Fibroblast of skin of left biceps (primary cell): ENCODE data around the gene PRKG1.

Experiments used
- DNase-seq, 2 experiments: peaks; one replicate each; pipeline ENCODE4 v3.0.0-alpha.2; 2013; ENCODE audit warnings: low read depth in 2 of 2

Gene PRKG1

GRCh38 chr10:51696251-51696650, 622.0 kb downstream of the PRKG1 start:
- DNase-seq, result no peak

DNA sequence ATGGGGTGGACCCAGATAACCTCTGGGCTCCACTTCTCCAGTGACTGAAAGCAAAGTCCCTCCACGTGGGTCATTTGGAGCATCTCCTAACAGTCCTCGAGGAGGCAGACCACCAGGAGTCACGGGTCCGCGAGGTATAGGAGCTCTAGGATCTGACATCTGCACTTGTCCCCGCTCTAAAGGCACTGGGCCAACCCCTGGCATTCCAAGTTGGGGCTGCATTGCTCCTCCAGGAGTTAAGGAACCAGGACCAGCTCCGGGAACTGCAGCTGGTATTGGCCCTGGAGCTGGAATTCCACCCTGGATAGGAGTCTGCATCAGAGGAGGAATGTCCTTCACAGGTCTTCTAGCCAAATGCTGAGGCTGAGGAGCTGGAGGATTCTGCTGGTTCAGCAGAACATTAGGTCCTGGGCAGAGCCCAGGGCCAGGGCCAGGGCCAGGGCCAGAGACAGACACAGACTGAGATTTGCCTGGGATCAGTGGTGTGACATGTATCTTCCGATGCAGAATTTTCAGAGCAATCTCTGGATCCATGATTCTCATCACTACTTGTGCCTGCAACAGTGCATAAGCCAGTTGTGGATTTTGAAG, 624.3 kb downstream of the PRKG1 start:
- DNase-seq, result no peak

DNA sequence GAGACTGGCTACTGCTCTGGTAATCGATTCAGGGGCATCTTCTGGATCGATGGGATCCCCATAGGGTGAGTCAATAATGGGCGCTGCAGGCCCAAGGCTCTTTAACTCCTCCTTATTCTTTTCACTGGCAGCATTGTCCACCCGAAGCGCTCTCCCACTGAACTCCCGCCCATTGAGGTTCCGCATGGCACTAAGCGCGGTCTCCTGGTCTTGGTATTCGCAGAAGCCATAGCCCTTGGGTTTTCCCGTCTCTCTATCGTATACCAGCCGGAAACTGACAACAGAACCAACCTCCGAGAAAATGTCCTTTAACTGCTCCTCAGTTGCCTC, 624.8 kb downstream of the PRKG1 start:
- no peak for DNase-seq

DNA sequence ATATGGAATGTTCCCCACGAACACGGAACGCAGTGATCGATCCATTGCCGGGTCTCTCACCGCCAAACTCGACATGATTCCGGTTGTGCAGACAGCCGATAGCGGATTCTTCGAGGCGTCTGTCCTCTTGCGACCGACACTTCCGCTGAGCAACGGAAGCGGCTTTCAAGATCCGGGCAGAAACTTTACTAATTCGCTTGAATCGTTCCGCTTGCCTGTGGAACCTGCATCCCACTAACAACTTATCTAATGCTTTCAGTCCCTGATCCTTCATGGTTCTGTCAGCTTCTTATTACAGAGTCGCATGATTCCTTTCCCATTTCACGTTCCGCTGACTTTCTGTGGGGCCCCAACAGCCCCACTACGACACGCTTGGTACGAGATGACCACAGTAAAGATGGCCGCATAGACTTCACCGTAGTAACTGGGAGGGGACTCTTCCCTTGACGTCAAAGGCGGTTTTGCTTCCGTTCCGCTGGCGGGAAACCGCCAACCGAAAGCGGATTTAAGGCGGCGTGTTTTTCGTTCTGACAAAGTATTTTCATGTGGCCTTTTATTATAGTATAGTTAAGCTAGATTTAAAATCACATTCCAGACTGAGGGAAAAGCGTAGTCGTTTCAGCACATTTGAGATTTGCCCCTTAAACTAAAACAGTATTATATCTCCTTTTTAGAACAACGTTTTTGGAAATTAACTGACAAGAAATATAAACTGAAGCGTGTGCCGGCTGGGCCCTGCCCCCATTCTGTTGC, 625.4 kb downstream of the PRKG1 start, which contains the start of gene CSTF2T:
CSTF2T (minus strand) TSS at position 121 of the 753 bp plus-strand sequence; CDS start at position 75, 46 bp downstream.
- DNase-seq, result peak; percentile 86 to 88

- DNase-seq, result no peak
These were observed 626.0 kb downstream of the PRKG1 start for GRCh38 chr10:51700228-51700817.

DNA sequence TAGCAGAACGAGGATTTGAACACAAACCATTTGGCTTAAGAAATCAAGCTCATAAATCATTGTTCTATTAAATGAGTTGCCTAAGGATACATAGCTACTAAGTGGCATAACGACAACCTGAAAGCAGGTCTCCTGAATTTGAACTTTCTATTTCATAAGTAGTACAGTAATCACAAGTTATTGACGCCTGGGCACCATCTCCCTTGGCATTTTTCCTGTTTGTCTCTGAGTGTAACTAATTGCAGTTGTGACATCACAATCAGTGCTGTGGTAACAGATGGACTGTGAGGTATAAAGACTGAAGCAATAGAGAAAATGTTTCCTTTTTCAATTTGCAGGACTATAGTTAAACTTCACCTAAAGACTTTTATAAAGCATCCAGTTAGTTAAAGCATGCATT, 631.5 kb downstream of the PRKG1 start:
- no peak for DNase-seq

- DNase-seq, result peak; percentile 54
These were observed 631.9 kb downstream of the PRKG1 start for GRCh38 chr10:51706225-51706624.

- no peak for DNase-seq
These were observed 633.1 kb downstream of the PRKG1 start for GRCh38 chr10:51707392-51707791.

GRCh38 chr10:51707821-51708424, 633.6 kb downstream of the PRKG1 start:
- no peak for DNase-seq

- DNase-seq, result no peak
These were observed 634.3 kb downstream of the PRKG1 start for GRCh38 chr10:51708609-51709008.

GRCh38 chr10:51709324-51709972, 635.2 kb downstream of the PRKG1 start:
- DNase-seq, result no peak

- no peak for DNase-seq
These were observed 637.2 kb downstream of the PRKG1 start for GRCh38 chr10:51711519-51711891.

DNA sequence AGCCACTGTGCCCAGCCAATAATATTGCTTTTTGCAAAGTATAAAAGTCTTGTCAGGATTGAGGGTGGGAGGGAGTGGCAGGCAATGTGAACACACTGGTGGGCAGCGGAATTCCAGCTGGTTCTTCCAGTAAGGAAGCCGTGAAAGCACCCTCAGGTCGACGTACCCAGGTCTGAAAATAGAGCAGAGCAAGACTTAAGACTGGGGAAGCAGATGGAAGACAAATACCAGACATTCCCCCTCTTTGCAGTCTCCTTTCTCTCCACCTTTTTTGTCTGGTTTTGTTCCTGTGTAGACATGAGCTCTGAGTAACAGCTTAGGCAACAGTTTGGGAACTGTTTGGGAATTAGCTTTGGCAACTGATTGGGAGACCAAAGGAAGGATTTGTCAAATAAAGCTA, 642.7 kb downstream of the PRKG1 start:
- no peak for DNase-seq

DNA sequence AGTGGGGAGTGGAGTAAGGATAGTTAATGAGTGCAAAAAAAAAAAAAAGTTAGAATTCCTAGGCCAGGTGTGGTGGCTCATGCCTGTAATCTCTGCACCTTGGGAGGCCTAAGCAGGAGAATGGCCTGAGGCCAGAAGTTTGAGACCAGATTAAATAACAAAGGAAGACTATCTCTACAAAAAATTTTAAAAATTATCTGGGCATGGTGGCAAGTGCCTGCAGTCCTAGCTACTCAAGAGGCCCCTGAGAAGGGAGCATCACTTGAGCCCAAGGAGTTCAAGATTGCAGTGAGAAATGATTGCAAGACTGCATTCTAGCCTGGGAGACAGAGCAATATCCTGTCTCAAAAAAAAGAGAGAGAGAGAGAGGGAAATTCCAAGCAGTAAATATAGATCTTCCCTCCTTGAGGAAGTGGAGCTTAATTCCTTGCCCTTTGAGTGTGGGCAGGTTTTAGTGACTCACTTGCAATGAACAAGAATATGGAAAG, 644.6 kb downstream of the PRKG1 start:
- DNase-seq, result peak in 1 of 2 experiments; percentile 40

- no peak for DNase-seq
These were observed 649.8 kb downstream of the PRKG1 start for GRCh38 chr10:51724038-51724437.

- no peak for DNase-seq
These were observed 655.7 kb downstream of the PRKG1 start for GRCh38 chr10:51729822-51730555.

DNA sequence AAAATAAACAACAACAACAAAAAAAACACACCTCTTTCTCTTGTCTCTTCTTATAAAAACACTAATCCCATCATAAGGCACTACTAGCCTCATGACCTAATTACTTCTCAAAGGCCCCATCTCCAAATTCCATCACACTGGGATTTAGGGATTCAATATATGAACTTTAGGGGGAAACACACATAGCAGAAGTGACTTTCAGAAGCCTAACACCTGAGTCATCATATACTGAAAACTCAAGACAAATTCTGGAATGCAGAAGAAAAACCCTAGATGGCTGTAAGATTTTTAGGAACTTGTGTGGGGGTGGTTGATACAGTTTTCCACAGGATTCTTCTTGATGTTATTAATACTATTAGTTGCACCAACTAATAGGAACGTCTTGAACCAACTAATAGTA, 658.8 kb downstream of the PRKG1 start:
- DNase-seq, result peak; percentile 54 to 62

DNA sequence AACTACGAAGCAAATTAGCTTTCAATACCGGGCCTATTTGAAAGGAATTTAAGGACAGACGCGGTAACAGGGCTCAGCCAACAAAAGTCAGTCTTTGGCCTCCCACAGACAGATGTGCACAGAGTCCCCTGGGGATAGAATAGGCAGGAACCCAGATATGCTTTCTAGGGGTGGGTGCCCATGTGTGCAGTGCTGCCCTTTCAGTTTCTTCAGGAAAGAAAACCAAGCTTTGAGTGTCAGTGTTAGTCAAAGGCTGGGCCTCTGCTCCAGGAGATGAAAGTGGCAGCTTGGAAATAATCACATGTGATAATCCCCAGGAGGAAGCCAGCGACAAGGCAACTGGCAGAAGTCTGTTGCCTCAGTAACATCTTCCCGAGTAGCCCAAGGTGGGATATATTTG, 668.9 kb downstream of the PRKG1 start:
- DNase-seq, result no peak

GRCh38 chr10:51744235-51745000, 670.1 kb downstream of the PRKG1 start:
- DNase-seq, result no peak

DNA sequence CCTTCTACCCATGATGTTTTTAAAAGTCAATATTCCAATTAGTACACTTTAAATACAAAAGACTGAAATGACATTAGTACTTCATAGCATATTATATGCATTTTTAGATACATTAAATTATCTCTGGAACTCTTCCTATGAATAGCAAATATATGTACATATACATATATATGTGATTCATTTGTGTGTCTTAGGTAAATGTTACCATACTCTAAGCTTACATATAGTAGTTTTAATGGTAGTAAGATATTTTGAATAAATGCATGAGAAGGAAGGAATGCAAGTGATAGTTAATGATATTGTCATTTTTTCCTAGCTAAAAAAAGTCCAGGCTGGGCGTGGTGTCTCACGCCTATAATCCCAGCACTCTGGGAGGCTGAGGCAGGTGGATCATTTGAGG, 671.1 kb downstream of the PRKG1 start:
- no peak for DNase-seq

- no peak for DNase-seq
These were observed 672.9 kb downstream of the PRKG1 start for GRCh38 chr10:51747216-51747615.
